ENCODE measurements around the gene TLL2.
A peak's percentile ranks its signal among the peaks of the same experiment; 100 is the strongest.
"Not testable (repeated sequence)": the region's sequence is repeated elsewhere in the genome, so short reads cannot be mapped to it uniquely, and the experiment has no call there.

TLL2 gene

GRCh38 chr10:96513698-96514561 lies at the start of gene TLL2:
Gene TLL2, minus strand, starts transcription at chr10:96513926. Its CDS starts 241 bp downstream, at chr10:96513685.
- H3K27ac Mint-ChIP-seq = peak within 1 kb of the TSS; percentile 60
- H3K27me3 Mint-ChIP-seq = peaks cover 16 to 45% of the 10 kb centered on the region in 2 donors
- H3K36me3 Mint-ChIP-seq = peaks cover 3 to 6% of the 10 kb centered on the region in 2 donors

GRCh38 chr10:96560966-96561887 lies 47.5 kb upstream of the TLL2 start:
- Mint-ChIP-seq H3K27ac (no peak overlapping the region), H3K36me3 (peaks cover 16 to 34% of the 10 kb centered on the region in 2 donors), H3K4me1 (peaks cover 0 to 4% of the 10 kb centered on the region in 2 donors), H3K4me3 (no peak overlapping the region), H3K27me3 (no peaks in the 10 kb centered on the region), H3K9me3 (no peaks in the 10 kb centered on the region)
- DNase-seq (no peak), ATAC-seq (replicated peaks) (no peak)

More at GRCh38 chr10:96513698-96514561, at the start of gene TLL2:
- H3K9me3 Mint-ChIP-seq = no peaks in the 10 kb centered on the region
- H3K4me3 Mint-ChIP-seq = peak within 1 kb of the TSS; percentile 79 to 85
- ATAC-seq (replicated peaks) (peak; percentile 81 to 86), DNase-seq (peak; percentile 65)
- H3K4me1 Mint-ChIP-seq = peaks cover 17 to 42% of the 10 kb centered on the region in 2 donors

- H3K4me1 Mint-ChIP-seq = peaks cover 0 to 3% of the 10 kb centered on the region in 2 donors
- H3K4me3 Mint-ChIP-seq = no peak overlapping the region
- no peak overlapping the region for H3K27ac Mint-ChIP-seq
- no peaks in the 10 kb centered on the region for H3K9me3 Mint-ChIP-seq
- DNase-seq = no peak
- ATAC-seq (replicated peaks) = no peak
- peaks cover 16 to 33% of the 10 kb centered on the region in 2 donors for H3K36me3 Mint-ChIP-seq
- H3K27me3 Mint-ChIP-seq = no peaks in the 10 kb centered on the region
These were observed 46.8 kb upstream of the TLL2 start for GRCh38 chr10:96560489-96560888.

GRCh38 chr10:96556003-96556402 lies 42.3 kb upstream of the TLL2 start:
- H3K27ac Mint-ChIP-seq = no peak overlapping the region
- ATAC-seq (replicated peaks) (no peak), DNase-seq (no peak)
- no peaks in the 10 kb centered on the region for H3K27me3 Mint-ChIP-seq
- no peaks in the 10 kb centered on the region for H3K9me3 Mint-ChIP-seq
- peaks cover 8 to 25% of the 10 kb centered on the region in 2 donors for H3K36me3 Mint-ChIP-seq
- no peak overlapping the region for H3K4me3 Mint-ChIP-seq
- peaks cover 0 to 3% of the 10 kb centered on the region in 2 donors for H3K4me1 Mint-ChIP-seq

GRCh38 chr10:96555330-96555729 lies 41.6 kb upstream of the TLL2 start:
- H3K9me3 Mint-ChIP-seq = no peaks in the 10 kb centered on the region
- H3K27me3 Mint-ChIP-seq = no peaks in the 10 kb centered on the region
- ATAC-seq (replicated peaks) (no peak), DNase-seq (no peak)
- no peak overlapping the region for H3K27ac Mint-ChIP-seq
- no peak overlapping the region for H3K4me3 Mint-ChIP-seq
- H3K4me1 Mint-ChIP-seq = peaks cover 0 to under 1% of the 10 kb centered on the region in 2 donors
- peaks cover 4 to 19% of the 10 kb centered on the region in 2 donors for H3K36me3 Mint-ChIP-seq

GRCh38 chr10:96548589-96548988 lies 34.9 kb upstream of the TLL2 start:
- ATAC-seq (replicated peaks) (no peak), DNase-seq (no peak)
- Mint-ChIP-seq H3K27ac (no peak overlapping the region), H3K4me1 (no peaks in the 10 kb centered on the region), H3K27me3 (no peaks in the 10 kb centered on the region), H3K36me3 (peaks cover 19 to 40% of the 10 kb centered on the region in 2 donors), H3K9me3 (no peaks in the 10 kb centered on the region), H3K4me3 (no peak overlapping the region)

GRCh38 chr10:96545558-96545957 lies 31.8 kb upstream of the TLL2 start:
- DNase-seq; H3K27ac Mint-ChIP-seq; ATAC-seq (replicated peaks); H3K4me3 Mint-ChIP-seq; H3K27me3 Mint-ChIP-seq; H3K9me3 Mint-ChIP-seq; H3K4me1 Mint-ChIP-seq: not testable (repeated sequence)
- H3K36me3 Mint-ChIP-seq = peaks cover 29 to 41% of the 10 kb centered on the region in 2 donors

GRCh38 chr10:96541921-96542320 lies 28.2 kb upstream of the TLL2 start:
- Mint-ChIP-seq H3K27ac (no peak overlapping the region), H3K4me3 (no peak overlapping the region), H3K4me1 (peaks cover 4 to 17% of the 10 kb centered on the region in 2 donors), H3K36me3 (peaks cover 46 to 50% of the 10 kb centered on the region in 2 donors), H3K9me3 (no peaks in the 10 kb centered on the region), H3K27me3 (no peaks in the 10 kb centered on the region)
- ATAC-seq (replicated peaks) (no peak), DNase-seq (no peak)

GRCh38 chr10:96540240-96540639 lies 26.5 kb upstream of the TLL2 start:
- Mint-ChIP-seq H3K4me3 (no peak overlapping the region), H3K27ac (no peak overlapping the region), H3K9me3 (no peaks in the 10 kb centered on the region), H3K27me3 (no peaks in the 10 kb centered on the region), H3K4me1 (peaks cover 4 to 24% of the 10 kb centered on the region in 2 donors), H3K36me3 (peaks cover 37 to 38% of the 10 kb centered on the region in 2 donors)
- DNase-seq (no peak), ATAC-seq (replicated peaks) (no peak)

GRCh38 chr10:96538683-96539082 lies 25.0 kb upstream of the TLL2 start:
- Mint-ChIP-seq H3K27ac (no peak overlapping the region), H3K9me3 (no peaks in the 10 kb centered on the region), H3K27me3 (no peaks in the 10 kb centered on the region), H3K4me1 (peaks cover 4 to 24% of the 10 kb centered on the region in 2 donors), H3K4me3 (no peak overlapping the region), H3K36me3 (peaks cover 36% of the 10 kb centered on the region in 2 donors)
- no peak for ATAC-seq (replicated peaks)
- DNase-seq = no peak

GRCh38 chr10:96536129-96536528 lies 22.4 kb upstream of the TLL2 start:
- Mint-ChIP-seq H3K27me3 (no peaks in the 10 kb centered on the region), H3K27ac (no peak overlapping the region), H3K36me3 (peaks cover 31 to 33% of the 10 kb centered on the region in 2 donors), H3K9me3 (no peaks in the 10 kb centered on the region), H3K4me1 (peaks cover 4 to 18% of the 10 kb centered on the region in 2 donors), H3K4me3 (no peak overlapping the region)
- no peak for ATAC-seq (replicated peaks)
- no peak for DNase-seq

GRCh38 chr10:96532523-96532922 lies 18.8 kb upstream of the TLL2 start:
- ATAC-seq (replicated peaks) = no peak
- Mint-ChIP-seq H3K27ac (no peak overlapping the region), H3K36me3 (peaks cover 21 to 30% of the 10 kb centered on the region in 2 donors), H3K27me3 (no peaks in the 10 kb centered on the region), H3K4me3 (no peak overlapping the region), H3K4me1 (peaks cover 0 to 6% of the 10 kb centered on the region in 2 donors), H3K9me3 (no peaks in the 10 kb centered on the region)
- no peak for DNase-seq

- DNase-seq (no peak), ATAC-seq (replicated peaks) (no peak)
- Mint-ChIP-seq H3K4me1 (no peaks in the 10 kb centered on the region), H3K27me3 (no peaks in the 10 kb centered on the region), H3K27ac (no peak overlapping the region), H3K4me3 (no peak overlapping the region), H3K9me3 (no peaks in the 10 kb centered on the region), H3K36me3 (peaks cover 22 to 44% of the 10 kb centered on the region in 2 donors)
These were observed 16.0 kb upstream of the TLL2 start for GRCh38 chr10:96529634-96530279.

- Mint-ChIP-seq H3K4me3 (no peak overlapping the region), H3K9me3 (no peaks in the 10 kb centered on the region), H3K27me3 (no peaks in the 10 kb centered on the region), H3K36me3 (peaks cover 25 to 48% of the 10 kb centered on the region in 2 donors), H3K4me1 (no peaks in the 10 kb centered on the region), H3K27ac (no peak overlapping the region)
- ATAC-seq (replicated peaks) (no peak), DNase-seq (no peak)
These were observed 11.0 kb upstream of the TLL2 start for GRCh38 chr10:96524741-96525140.
